MM.1S (cell line): ENCODE results near the gene CHCHD10.

Experiments
- CTCF ChIP-seq: fragments of 300-600 bp; sonication (generic); IDR thresholded peaks from 2 replicates; pipeline ENCODE4 v1.5.1; 2016; ENCODE audit warnings: antibody characterized with exemption, low read length, mixed read lengths
- EZH2 ChIP-seq: fragments of 300-600 bp; sonication (generic); optimal IDR thresholded peaks from 2 replicates; pipeline ENCODE3; 2017; ENCODE audit warnings: low read depth, mild to moderate bottlenecking, antibody characterized with exemption, low read length, mixed read lengths
- EZH2phosphoT487 ChIP-seq: fragments of 300-600 bp; sonication (generic); IDR thresholded peaks from 2 replicates; pipeline ENCODE4 v1.6.1; 2018; ENCODE audit warnings: antibody characterized with exemption, low read length

- TF ChIP-seq CTCF = no peak
- no peak for TF ChIP-seq EZH2
- TF ChIP-seq EZH2phosphoT487 = no peak
Observed at GRCh38 chr22:23812378-23812777, 44.6 kb upstream of the CHCHD10 start.
